ENCODE results near the gene PDIA3.
A peak's percentile ranks its signal among the peaks of the same experiment; 100 is the strongest.

Gene PDIA3

DNA sequence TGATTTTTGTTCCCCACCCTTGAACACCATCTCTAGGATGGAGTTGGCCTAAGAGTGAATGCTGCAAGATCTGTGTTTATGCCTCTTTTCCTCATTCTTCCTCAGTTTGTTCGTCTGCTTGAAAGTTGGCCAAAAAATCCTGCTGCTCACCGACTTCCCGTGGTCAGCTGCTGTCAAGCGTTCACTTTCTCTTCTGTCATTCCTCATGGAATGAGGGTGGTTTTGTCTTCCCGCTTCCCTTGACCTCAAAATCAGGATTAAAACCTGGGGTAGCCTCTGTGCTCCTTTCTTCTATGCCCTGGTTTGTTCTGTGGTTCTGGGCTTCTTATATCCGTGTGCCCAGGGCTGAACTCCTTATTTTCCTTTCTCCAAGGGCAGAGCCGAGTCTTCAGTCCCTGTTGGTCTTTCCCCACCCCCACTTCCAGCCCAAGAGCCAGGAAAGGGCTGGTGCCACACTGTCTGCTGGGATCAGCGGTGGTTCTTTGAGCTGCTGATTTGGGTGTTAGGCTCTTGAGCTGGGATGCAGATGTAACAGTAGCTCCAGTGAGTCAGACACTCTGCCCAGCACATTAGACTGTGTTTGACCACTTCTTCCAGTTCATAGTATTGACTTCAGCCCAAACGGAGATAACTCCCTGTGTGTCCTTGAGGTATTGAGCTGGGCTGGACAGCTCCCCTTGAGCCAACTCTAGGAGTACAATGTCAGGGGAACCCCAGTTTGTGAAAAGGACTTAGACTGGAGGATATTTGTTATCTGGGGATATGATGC lies 48.2 kb downstream of the PDIA3 start:
- in situ Hi-C loops (cut with MboI; ENCODE audit: low pct_unique_long_range_greater_than_20kb, low sequenced_read_pairs, unreplicated experiment): no loop called here

DNA sequence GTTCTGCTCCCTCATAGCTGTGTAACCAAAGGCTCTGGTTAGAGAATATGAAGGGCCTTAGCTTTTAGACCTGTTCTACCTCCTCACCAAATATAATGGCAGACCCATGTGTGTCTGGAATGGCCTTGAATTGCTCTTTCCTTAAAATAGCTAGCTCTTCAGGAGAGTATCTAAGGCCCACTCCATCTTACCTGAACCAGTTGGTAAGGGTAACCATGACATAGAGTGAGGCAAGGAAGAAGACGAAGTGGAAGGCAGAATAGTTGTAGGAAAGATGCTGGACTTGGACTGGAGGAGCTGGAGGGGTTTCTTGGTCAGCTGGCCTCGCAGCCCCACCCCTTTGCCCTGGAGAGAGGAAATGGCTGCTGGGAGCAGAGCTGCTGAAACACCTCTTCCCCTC lies 49.0 kb downstream of the PDIA3 start:
- in situ Hi-C loops (cut with MboI; ENCODE audit: low pct_unique_long_range_greater_than_20kb, low sequenced_read_pairs, unreplicated experiment): no loop called here
- no peak for TF ChIP-seq CTCF (IDR thresholded peaks at IDR 0.05; ENCODE audit: extremely low read depth, insufficient read depth, missing control alignments)
- DNase-seq (ENCODE audit: low spot score): no peak

More for the DNA sequence above, 48.2 kb downstream of the PDIA3 start:
- DNase-seq (ENCODE audit: low spot score): no peak
- TF ChIP-seq CTCF (IDR thresholded peaks at IDR 0.05; ENCODE audit: extremely low read depth, insufficient read depth, missing control alignments): no peak

DNA sequence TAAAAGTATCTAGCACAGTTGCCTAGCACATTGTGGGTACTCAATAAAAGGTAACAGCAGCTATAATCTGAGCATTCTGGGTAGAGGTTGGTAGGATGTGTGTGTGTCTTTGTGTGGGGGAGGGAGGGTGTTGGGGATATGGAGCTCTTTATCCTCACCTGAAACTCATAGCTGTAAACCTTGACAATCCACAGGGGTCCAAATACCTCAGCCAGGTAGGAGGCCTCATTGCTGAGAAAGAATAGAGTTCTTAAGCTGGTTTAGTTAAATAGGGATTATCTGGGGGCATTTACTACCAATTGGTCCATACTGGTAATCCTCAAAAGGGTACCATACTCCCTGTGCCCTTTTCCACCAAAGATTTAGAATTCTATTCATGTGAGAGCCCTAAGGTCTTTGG lies 49.8 kb downstream of the PDIA3 start:
- no peak for TF ChIP-seq CTCF (IDR thresholded peaks at IDR 0.05; ENCODE audit: extremely low read depth, insufficient read depth, missing control alignments)
- in situ Hi-C loops (cut with MboI; ENCODE audit: low pct_unique_long_range_greater_than_20kb, low sequenced_read_pairs, unreplicated experiment): no loop called here
- no peak for DNase-seq (ENCODE audit: low spot score)

DNA sequence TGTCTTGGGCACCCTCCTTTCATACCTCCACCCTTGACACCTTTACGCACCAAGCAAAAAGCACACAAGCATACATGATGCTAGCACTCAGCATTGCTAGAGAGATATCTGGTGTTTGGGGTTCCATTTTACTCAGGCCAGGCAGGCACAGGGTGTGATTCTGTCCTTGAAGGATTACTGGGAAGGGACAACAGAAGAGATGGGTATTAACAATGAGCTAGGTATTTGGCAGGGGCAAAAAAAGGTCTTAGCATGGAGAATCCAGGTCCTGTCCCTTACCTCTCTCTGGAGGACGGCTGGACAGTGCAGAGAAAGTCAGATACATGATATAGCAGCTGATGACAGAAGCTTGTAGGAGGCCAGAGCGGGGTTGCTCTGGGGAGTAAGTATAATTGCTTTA lies 50.3 kb downstream of the PDIA3 start:
- no peak for TF ChIP-seq CTCF (IDR thresholded peaks at IDR 0.05; ENCODE audit: extremely low read depth, insufficient read depth, missing control alignments)
- no peak for DNase-seq (ENCODE audit: low spot score)
- in situ Hi-C loops (cut with MboI; ENCODE audit: low pct_unique_long_range_greater_than_20kb, low sequenced_read_pairs, unreplicated experiment): no loop called here

DNA sequence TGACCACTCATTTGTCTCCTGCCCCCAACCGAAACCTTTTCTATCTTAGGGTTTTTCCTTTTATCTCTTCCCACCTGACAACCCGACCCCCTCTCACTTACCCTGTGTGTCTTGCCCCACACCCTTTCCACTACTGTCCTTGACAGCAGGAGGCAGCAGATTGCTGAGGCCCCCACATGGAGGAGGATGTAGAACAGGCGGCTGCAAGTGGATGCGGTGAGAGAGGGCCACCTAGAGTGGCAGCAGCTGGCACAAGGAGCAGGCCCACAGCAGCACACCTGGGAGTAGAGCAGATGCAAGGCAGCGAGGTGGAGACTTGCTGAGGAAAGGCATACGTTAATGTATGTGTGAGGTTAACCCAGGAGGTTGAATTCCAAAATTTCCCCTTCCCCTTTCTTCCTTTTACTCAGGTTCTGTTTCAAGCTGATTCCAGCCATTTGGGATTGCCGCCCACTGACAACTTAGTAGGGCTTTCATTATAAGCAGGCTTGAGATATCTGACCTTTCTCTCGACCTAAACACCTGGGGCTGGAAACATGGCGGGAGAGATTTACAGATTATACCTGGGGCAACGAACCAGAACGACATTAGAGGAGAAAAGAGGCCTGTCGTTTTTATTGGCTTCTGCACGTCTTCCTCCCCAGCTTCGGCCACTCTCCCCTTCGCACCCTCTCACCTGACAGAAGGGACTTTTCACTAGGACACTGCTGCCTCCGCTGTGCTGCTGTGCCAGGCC lies 53.1 kb downstream of the PDIA3 start:
- TF ChIP-seq CTCF (IDR thresholded peaks at IDR 0.05; ENCODE audit: extremely low read depth, insufficient read depth, missing control alignments): peak; percentile 19
- DNase-seq (ENCODE audit: low spot score): peak; percentile 23
- in situ Hi-C loops (cut with MboI; ENCODE audit: low pct_unique_long_range_greater_than_20kb, low sequenced_read_pairs, unreplicated experiment): no loop called here

GRCh38 chr15:43799945-43800285 lies 53.7 kb downstream of the PDIA3 start, which contains the start of gene SERINC4:
SERINC4 (minus strand) TSS chr15:43800220; CDS start chr15:43799986, 234 bp downstream.
- no peak for DNase-seq (ENCODE audit: low spot score)
- in situ Hi-C loops (cut with MboI; ENCODE audit: low pct_unique_long_range_greater_than_20kb, low sequenced_read_pairs, unreplicated experiment): no loop called here
- TF ChIP-seq CTCF (IDR thresholded peaks at IDR 0.05; ENCODE audit: extremely low read depth, insufficient read depth, missing control alignments): no peak
